ENCODE measurements around the gene KCNK7.
A peak's percentile ranks its signal among the peaks of the same experiment; 100 is the strongest.
"Not testable (repeated sequence)": the region's sequence is repeated elsewhere in the genome, so short reads cannot be mapped to it uniquely, and the experiment has no call there.

Gene KCNK7

GRCh38 chr11:65640483-65641296 is 45.1 kb upstream of the KCNK7 start:
- Histone ChIP-seq H3K9me3 (no peaks in the 10 kb centered on the region), H3K27me3 (no peaks in the 10 kb centered on the region), H3K4me1 (no peaks in the 10 kb centered on the region), H3K4me3 (ENCODE audit: low read depth, low read length) (no peak overlapping the region), H3K36me3 (no peaks in the 10 kb centered on the region)
- no peak for TF ChIP-seq CTCF (IDR thresholded peaks at IDR 0.05; ENCODE audit: low read depth, low read length)
- no peak for DNase-seq

- H3K36me3 ChIP-seq: no peaks in the 10 kb centered on the region
- H3K9me3 ChIP-seq: no peaks in the 10 kb centered on the region
- no peak for TF ChIP-seq CTCF (IDR thresholded peaks at IDR 0.05; ENCODE audit: low read depth, low read length)
- DNase-seq: no peak
- no peak overlapping the region for H3K4me3 ChIP-seq (ENCODE audit: low read depth, low read length)
- no peaks in the 10 kb centered on the region for H3K27me3 ChIP-seq
- H3K4me1 ChIP-seq: no peaks in the 10 kb centered on the region
These were observed 44.3 kb upstream of the KCNK7 start for GRCh38 chr11:65639623-65640482.

- not testable (repeated sequence) for H3K4me3 ChIP-seq (ENCODE audit: low read depth, low read length)
These were observed 43.6 kb upstream of the KCNK7 start for GRCh38 chr11:65639228-65639597.

GRCh38 chr11:65637794-65638419 is 42.3 kb upstream of the KCNK7 start, which contains the start of gene SIPA1:
Gene SIPA1, plus strand, starts transcription at chr11:65638101. Its CDS starts 2,821 bp downstream, at chr11:65640922.
- peak; percentile 76 for DNase-seq
- peak; percentile 28 for TF ChIP-seq CTCF (IDR thresholded peaks at IDR 0.05; ENCODE audit: low read depth, low read length)
- Histone ChIP-seq H3K4me3 (ENCODE audit: low read depth, low read length) (peak within 1 kb of the TSS; percentile 55), H3K36me3 (no peaks in the 10 kb centered on the region), H3K9me3 (no peaks in the 10 kb centered on the region), H3K27me3 (no peaks in the 10 kb centered on the region), H3K4me1 (no peaks in the 10 kb centered on the region)

More at GRCh38 chr11:65639228-65639597, 43.6 kb upstream of the KCNK7 start:
- H3K36me3 ChIP-seq, DNase-seq, H3K9me3 ChIP-seq, H3K4me1 ChIP-seq, H3K27me3 ChIP-seq: not testable (repeated sequence)

GRCh38 chr11:65637032-65637557 is 41.5 kb upstream of the KCNK7 start:
- no peak for DNase-seq
- H3K4me1 ChIP-seq: no peaks in the 10 kb centered on the region
- H3K9me3 ChIP-seq: no peaks in the 10 kb centered on the region
- no peaks in the 10 kb centered on the region for H3K36me3 ChIP-seq
- no peaks in the 10 kb centered on the region for H3K27me3 ChIP-seq
- no peak overlapping the region for H3K4me3 ChIP-seq (ENCODE audit: low read depth, low read length)
- TF ChIP-seq CTCF (IDR thresholded peaks at IDR 0.05; ENCODE audit: low read depth, low read length): no peak
